ENCODE data around the gene PDCD11. TPM values are rescaled to one million over a fixed set of nuclear protein-coding genes. Genes with fewer than 3 reads are reported as not detected.
"Not testable (repeated sequence)": the region's sequence is repeated elsewhere in the genome, so short reads cannot be mapped to it uniquely, and the experiment has no call there.

Gene PDCD11
- total RNA-seq, 1 experiment from 2014 or later, result 106 TPM

DNA sequence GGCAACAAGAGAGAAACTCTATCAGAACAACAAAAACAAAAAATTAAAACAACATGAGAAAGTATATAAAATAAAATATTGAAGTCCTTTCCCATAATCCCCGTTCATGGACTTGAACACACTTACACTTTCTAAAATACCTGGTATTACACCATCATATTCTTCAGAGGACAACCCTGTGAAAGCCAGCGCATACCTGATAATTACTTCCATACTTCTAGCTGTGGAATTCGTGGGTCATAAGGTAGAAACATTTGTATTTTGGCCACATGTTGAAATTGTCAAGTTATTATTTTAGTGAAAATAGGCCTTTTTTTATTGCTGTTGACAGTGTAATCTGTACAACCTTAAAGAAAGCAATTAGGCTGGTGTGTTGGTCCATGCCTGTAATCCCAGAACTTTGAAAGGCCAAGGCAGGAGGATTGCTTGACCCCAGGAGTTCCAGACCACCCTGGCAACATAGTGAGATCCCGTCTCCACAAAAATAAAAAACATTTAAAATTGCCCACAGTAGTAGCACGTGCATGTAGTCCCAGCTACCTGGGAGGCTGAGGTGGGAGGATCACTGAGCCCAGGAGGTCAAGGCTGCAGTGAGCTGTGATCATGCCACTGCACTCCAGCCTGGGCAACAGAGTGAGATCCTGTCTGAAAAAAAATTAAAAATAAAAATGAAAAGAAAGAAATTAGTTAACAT is 40.4 kb upstream of the PDCD11 start:
- ChIA-PET POLR2A (no interaction called here), CTCF (no interaction called here), RAD21 (ENCODE audit: low non-redundant PET in 1 of 2, low total read pairs in 2 of 2, uncharacterized antibody in 2 of 2, unreplicated experiment in 2 of 2) (no interaction called here)
- no peak for TF ChIP-seq EGR1 (IDR thresholded peaks at IDR 0.05; ENCODE audit: low read depth)
- no peak overlapping the region for H3K27ac ChIP-seq (ENCODE audit: low read depth, low read length)
- DNase-seq (ENCODE audit: low read depth, low spot score), result no peak
- BruUV-seq (replicated peaks), result no TSS peak
- H3K4me2 ChIP-seq (ENCODE audit: low read length), result no peak overlapping the region
- intact Hi-C loops (cut with micrococcal nuclease), result no loop called here
- no peak overlapping the region for H3K4me3 ChIP-seq (replicated peaks in 1 of 2; ENCODE audit: low read depth in 1 of 2, low read length in 2 of 2)
- H4K20me1 ChIP-seq (ENCODE audit: insufficient read depth), result no peaks in the 10 kb centered on the region
- no peaks in the 10 kb centered on the region for H3K9me2 ChIP-seq (ENCODE audit: insufficient read depth)
- no peak overlapping the region for H2AFZ ChIP-seq (ENCODE audit: low read depth, low read length, poor library complexity, severe bottlenecking)
- ATAC-seq, result no peak
- H3K27me3 ChIP-seq (ENCODE audit: insufficient read depth, low read length), result no peaks in the 10 kb centered on the region
- H3K79me2 ChIP-seq (ENCODE audit: insufficient read depth, low read length), result no peaks in the 10 kb centered on the region
- no peaks in the 10 kb centered on the region for H3K36me3 ChIP-seq (ENCODE audit: control insufficient read depth in 1 of 2, insufficient read depth in 2 of 2, low read length in 2 of 2)
- no peaks in the 10 kb centered on the region for H3K9me3 ChIP-seq (ENCODE audit: control insufficient read depth in 1 of 2, insufficient read depth in 1 of 2, low read depth in 1 of 2, low read length in 2 of 2)
- H3K9ac ChIP-seq (ENCODE audit: low read length), result no peak overlapping the region
- H3K4me1 ChIP-seq (ENCODE audit: control insufficient read depth in 1 of 2, insufficient read depth in 2 of 2, low read length in 2 of 2), result peaks cover 3 to 18% of the 10 kb centered on the region in 2 experiments

DNA sequence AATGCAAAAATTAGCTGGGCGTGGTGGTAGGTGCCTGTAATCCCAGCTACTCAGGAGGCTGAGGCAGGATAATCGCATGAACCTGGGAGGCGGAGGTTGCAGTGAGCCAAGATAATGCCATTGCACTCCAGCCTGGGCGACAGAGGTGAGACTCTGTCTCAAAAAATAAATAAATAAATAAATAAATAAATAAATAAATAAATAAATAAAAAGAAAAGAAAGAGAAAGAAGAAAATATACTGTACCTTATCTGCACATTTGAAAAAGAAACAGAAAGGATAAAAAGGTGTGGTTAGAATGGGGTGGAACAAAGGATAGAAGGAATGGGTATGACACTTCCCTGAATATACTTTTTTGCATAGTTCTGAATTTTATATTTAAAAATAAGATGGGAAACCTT is 36.9 kb upstream of the PDCD11 start:
- POLR2A ChIA-PET; H3K9ac ChIP-seq (ENCODE audit: low read length); H3K4me1 ChIP-seq (ENCODE audit: control insufficient read depth in 1 of 2, insufficient read depth in 2 of 2, low read length in 2 of 2); H3K27ac ChIP-seq (ENCODE audit: low read depth, low read length); H3K27me3 ChIP-seq (ENCODE audit: insufficient read depth, low read length); ATAC-seq; RAD21 ChIA-PET (ENCODE audit: low non-redundant PET in 1 of 2, low total read pairs in 2 of 2, uncharacterized antibody in 2 of 2, unreplicated experiment in 2 of 2); BruUV-seq (replicated peaks); H3K4me2 ChIP-seq (ENCODE audit: low read length); H3K4me3 ChIP-seq (replicated peaks in 1 of 2; ENCODE audit: low read depth in 1 of 2, low read length in 2 of 2); H3K9me3 ChIP-seq (ENCODE audit: control insufficient read depth in 1 of 2, insufficient read depth in 1 of 2, low read depth in 1 of 2, low read length in 2 of 2); H3K79me2 ChIP-seq (ENCODE audit: insufficient read depth, low read length); DNase-seq (ENCODE audit: low read depth, low spot score); CTCF ChIA-PET; H4K20me1 ChIP-seq (ENCODE audit: insufficient read depth); H2AFZ ChIP-seq (ENCODE audit: low read depth, low read length, poor library complexity, severe bottlenecking); intact Hi-C loops (cut with micrococcal nuclease); H3K36me3 ChIP-seq (ENCODE audit: control insufficient read depth in 1 of 2, insufficient read depth in 2 of 2, low read length in 2 of 2); H3K9me2 ChIP-seq (ENCODE audit: insufficient read depth): not testable (repeated sequence)

DNA sequence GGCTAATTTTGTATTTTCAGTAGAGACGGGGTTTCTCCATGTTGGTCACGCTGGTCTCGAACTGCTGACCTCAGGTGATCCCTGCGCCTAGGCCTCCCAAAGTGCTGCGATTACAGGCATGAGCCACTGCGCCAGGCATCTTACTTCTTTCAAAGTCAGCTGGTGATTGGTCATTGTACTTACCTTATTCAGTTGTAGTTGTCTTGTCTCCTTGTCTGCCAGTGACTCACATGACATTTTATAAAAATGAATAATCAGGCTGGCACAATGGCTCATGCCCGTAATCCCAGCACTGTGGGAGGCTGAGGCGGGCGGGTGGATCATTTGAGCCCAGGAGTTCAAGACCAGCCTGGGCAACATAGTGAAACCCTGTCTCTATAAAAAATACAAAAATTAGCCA is 35.6 kb upstream of the PDCD11 start:
- H3K4me2 ChIP-seq (ENCODE audit: low read length); H3K4me1 ChIP-seq (ENCODE audit: control insufficient read depth in 1 of 2, insufficient read depth in 2 of 2, low read length in 2 of 2); H3K36me3 ChIP-seq (ENCODE audit: control insufficient read depth in 1 of 2, insufficient read depth in 2 of 2, low read length in 2 of 2); POLR2A ChIA-PET; H3K9ac ChIP-seq (ENCODE audit: low read length); DNase-seq (ENCODE audit: low read depth, low spot score); H3K79me2 ChIP-seq (ENCODE audit: insufficient read depth, low read length); BruUV-seq (replicated peaks); H3K27ac ChIP-seq (ENCODE audit: low read depth, low read length); H3K4me3 ChIP-seq (replicated peaks in 1 of 2; ENCODE audit: low read depth in 1 of 2, low read length in 2 of 2); intact Hi-C loops (cut with micrococcal nuclease); H3K9me2 ChIP-seq (ENCODE audit: insufficient read depth); H3K27me3 ChIP-seq (ENCODE audit: insufficient read depth, low read length); RAD21 ChIA-PET (ENCODE audit: low non-redundant PET in 1 of 2, low total read pairs in 2 of 2, uncharacterized antibody in 2 of 2, unreplicated experiment in 2 of 2); H4K20me1 ChIP-seq (ENCODE audit: insufficient read depth); CTCF ChIA-PET; H3K9me3 ChIP-seq (ENCODE audit: control insufficient read depth in 1 of 2, insufficient read depth in 1 of 2, low read depth in 1 of 2, low read length in 2 of 2): not testable (repeated sequence)
- peak; percentile 58; the same call in 1 of the 2 replicates for ATAC-seq
- TF ChIP-seq FOSL1 (IDR thresholded peaks at IDR 0.05; ENCODE audit: low read depth), result 0 out of 2 replicates have a peak, but pooled peaks have one; percentile 20
- peak overlapping the region; percentile 42 for H2AFZ ChIP-seq (ENCODE audit: low read depth, low read length, poor library complexity, severe bottlenecking)
